ENCODE results near the gene ZAP70.

DNA sequence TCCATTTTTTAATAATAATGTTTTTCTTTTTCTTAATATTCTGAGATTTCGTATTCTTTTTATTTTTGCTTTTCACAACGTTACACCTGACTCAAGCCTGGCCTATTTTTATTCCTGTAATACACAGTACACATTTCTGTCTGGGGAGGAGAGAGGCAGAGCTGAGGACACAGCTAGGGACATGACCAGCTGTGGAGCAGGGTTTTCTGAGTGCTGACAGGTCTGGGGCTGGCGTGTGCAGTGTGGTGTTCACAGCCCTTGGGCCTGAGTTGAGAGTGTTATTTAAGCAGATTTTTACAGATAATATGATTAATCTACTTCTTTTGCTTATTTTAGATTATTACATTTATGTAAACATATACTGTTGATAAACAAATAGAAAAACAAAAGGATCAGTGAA is 55.9 kb downstream of the ZAP70 start:
- TF ChIP-seq, protein P1, sequence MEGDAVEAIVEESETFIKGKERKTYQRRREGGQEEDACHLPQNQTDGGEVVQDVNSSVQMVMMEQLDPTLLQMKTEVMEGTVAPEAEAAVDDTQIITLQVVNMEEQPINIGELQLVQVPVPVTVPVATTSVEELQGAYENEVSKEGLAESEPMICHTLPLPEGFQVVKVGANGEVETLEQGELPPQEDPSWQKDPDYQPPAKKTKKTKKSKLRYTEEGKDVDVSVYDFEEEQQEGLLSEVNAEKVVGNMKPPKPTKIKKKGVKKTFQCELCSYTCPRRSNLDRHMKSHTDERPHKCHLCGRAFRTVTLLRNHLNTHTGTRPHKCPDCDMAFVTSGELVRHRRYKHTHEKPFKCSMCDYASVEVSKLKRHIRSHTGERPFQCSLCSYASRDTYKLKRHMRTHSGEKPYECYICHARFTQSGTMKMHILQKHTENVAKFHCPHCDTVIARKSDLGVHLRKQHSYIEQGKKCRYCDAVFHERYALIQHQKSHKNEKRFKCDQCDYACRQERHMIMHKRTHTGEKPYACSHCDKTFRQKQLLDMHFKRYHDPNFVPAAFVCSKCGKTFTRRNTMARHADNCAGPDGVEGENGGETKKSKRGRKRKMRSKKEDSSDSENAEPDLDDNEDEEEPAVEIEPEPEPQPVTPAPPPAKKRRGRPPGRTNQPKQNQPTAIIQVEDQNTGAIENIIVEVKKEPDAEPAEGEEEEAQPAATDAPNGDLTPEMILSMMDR (IDR thresholded peaks at IDR 0.05; ENCODE audit: low read depth, low read length, poor library complexity, severe bottlenecking), result no peak
- TF ChIP-seq EZH2phosphoT487 (IDR thresholded peaks at IDR 0.05; ENCODE audit: borderline replicate concordance, low read length), result no peak

Measured in DOHH2 (cell line).